GM13976 (cell line): ENCODE results near the gene BACE2.
"Not testable (repeated sequence)": the region's sequence is repeated elsewhere in the genome, so short reads cannot be mapped to it uniquely, and the experiment has no call there.

Source experiments
- DNase-seq: peaks from one replicate; pipeline ENCODE4 v3.0.0; 2012; ENCODE audit warnings: low spot score
- in situ Hi-C: fragments of 300-500 bp; cut with MboI; formaldehyde crosslinking; loops from one replicate; pipeline ENCODE4 v1.12.0; 2022; ENCODE audit warnings: low sequenced_read_pairs, mixed read lengths, inconsistent platforms; ENCODE audit not compliant: unreplicated experiment
- TF ChIP-seq, protein P1 (sequence below): IDR thresholded peaks from 2 replicates; pipeline ENCODE4 v1.5.1; 2012; ENCODE audit warnings: borderline replicate concordance, mild to moderate bottlenecking; ENCODE audit not compliant: insufficient read depth; ENCODE audit errors: extremely low read depth, missing control alignments, control extremely low read depth

BACE2 gene

GRCh38 chr21:41236352-41236973 lies 68.5 kb downstream of the BACE2 start:
- TF ChIP-seq, protein P1, sequence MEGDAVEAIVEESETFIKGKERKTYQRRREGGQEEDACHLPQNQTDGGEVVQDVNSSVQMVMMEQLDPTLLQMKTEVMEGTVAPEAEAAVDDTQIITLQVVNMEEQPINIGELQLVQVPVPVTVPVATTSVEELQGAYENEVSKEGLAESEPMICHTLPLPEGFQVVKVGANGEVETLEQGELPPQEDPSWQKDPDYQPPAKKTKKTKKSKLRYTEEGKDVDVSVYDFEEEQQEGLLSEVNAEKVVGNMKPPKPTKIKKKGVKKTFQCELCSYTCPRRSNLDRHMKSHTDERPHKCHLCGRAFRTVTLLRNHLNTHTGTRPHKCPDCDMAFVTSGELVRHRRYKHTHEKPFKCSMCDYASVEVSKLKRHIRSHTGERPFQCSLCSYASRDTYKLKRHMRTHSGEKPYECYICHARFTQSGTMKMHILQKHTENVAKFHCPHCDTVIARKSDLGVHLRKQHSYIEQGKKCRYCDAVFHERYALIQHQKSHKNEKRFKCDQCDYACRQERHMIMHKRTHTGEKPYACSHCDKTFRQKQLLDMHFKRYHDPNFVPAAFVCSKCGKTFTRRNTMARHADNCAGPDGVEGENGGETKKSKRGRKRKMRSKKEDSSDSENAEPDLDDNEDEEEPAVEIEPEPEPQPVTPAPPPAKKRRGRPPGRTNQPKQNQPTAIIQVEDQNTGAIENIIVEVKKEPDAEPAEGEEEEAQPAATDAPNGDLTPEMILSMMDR, result no peak
- DNase-seq, result no peak
- in situ Hi-C loops, result no loop called here

GRCh38 chr21:41238081-41238796 lies 70.3 kb downstream of the BACE2 start:
- DNase-seq, in situ Hi-C loops: not testable (repeated sequence)

DNA sequence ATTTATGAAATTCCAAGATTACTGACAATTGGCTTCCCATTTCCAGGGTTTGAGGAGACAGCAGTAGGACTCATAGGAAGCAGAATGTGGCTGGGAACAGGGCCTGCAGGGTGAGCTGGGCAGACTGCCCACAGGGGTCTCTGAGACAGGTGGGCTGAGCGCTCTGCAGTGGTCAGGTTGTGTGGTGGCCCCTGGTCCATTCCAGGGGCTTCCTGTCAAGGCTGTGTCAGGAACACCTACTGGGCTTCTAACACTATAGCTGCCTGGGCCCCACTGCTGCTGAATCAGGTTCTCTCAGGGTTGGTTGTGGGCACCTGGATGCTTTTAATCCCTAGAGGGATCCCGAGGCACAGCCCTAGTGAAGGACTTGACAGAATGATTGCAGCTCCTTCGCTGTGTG lies 72.1 kb downstream of the BACE2 start:
- in situ Hi-C loops, result no loop called here
- TF ChIP-seq, protein P1, result no peak
- DNase-seq, result no peak

GRCh38 chr21:41241341-41241740 lies 73.4 kb downstream of the BACE2 start:
- in situ Hi-C loops, result no loop called here
- DNase-seq, result no peak
- TF ChIP-seq, protein P1, result no peak

DNA sequence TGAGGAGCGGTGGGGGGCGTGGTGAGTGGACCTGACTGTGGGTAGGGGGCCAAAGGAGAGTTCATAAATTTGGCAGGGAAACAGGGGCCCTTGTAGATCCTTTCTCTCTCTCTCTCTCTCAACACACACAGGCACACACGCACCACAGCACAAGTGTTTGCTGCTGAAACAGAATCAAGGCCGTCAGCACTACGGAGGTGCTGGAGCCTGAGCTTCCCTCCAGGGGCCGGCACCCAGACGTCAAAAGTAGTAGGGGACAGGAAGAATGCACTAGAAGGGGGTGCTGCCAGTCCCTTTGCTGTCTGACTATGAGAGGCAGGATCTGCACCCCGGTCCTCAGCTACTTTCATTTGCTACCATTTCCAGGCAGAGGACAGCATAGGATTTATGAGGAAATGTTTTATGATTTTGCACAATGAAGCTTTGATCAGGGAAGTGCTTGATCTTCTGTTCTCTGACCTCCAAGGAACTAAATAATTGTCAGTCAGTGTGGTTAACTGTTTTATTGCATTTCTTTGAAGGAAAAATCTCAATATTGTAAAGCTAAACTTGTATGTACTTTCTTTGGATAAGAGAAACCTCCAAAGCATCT lies 74.4 kb downstream of the BACE2 start:
- in situ Hi-C loops, result no loop called here
- TF ChIP-seq, protein P1, result no peak
- no peak for DNase-seq

DNA sequence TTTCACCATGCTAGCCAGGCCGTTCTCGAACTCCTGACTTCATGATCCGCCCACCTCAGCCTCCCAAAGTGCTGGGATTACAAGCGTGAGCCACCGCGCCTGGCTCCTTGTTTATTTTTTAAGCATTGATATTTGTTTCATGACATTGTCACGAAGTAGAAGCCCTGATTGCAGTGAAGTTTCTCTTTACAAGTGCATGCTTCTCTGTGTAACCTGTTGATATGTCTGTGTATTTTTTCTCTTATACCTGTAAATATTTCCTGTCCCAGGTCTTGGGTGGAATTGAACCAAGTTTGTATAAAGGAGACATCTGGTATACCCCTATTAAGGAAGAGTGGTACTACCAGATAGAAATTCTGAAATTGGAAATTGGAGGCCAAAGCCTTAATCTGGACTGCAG lies 75.1 kb downstream of the BACE2 start:
- no peak for DNase-seq
- TF ChIP-seq, protein P1, result no peak
- in situ Hi-C loops, result no loop called here

GRCh38 chr21:41244266-41244880 lies 76.4 kb downstream of the BACE2 start:
- DNase-seq, in situ Hi-C loops: not testable (repeated sequence)
